HepG2 (cell line): Measurements from ENCODE around the gene WDR53. TPM values are rescaled to one million over a fixed set of nuclear protein-coding genes. Genes with fewer than 3 reads are reported as not detected.

ENCODE experiments used
- DNMT3B ChIP-seq: conservative IDR thresholded peaks from 2 replicates; pipeline ENCODE4 v1.6.1; 2016; ENCODE audit warnings: missing biosample characterization, control low read depth
- E2F2 ChIP-seq: sonication (generic); formaldehyde crosslinking; IDR thresholded peaks from 2 replicates; pipeline ENCODE4 v1.4.0; 2020; ENCODE audit warnings: missing genetic modification reagents, borderline replicate concordance
- FOXK1 ChIP-seq: sonication (generic); formaldehyde crosslinking; IDR thresholded peaks from 2 replicates; pipeline ENCODE4 v1.4.0; 2020; ENCODE audit warnings: low read depth, missing genetic modification reagents, borderline replicate concordance
- HHEX ChIP-seq: IDR thresholded peaks from 2 replicates; pipeline ENCODE4 v1.6.1; 2016; ENCODE audit warnings: control low read depth
- KMT2B ChIP-seq: IDR thresholded peaks from 2 replicates; pipeline ENCODE4 v1.6.1; 2016; ENCODE audit warnings: missing genetic modification reagents, missing compliant biosample characterization
- POLR2A ChIP-seq, 2 experiments: IDR thresholded peaks; 2 replicates each; pipeline ENCODE4 v1.6.1; 2011; ENCODE audit warnings: low read depth in 2 of 2, low read length in 2 of 2, mild to moderate bottlenecking in 1 of 2, moderate library complexity in 1 of 2; ENCODE audit not compliant: insufficient read depth in 1 of 2
- RELA ChIP-seq: sonication (generic); formaldehyde crosslinking; IDR thresholded peaks from 2 replicates; pipeline ENCODE4 v1.4.0; 2020; ENCODE audit warnings: missing genetic modification reagents
- RORA ChIP-seq: sonication (generic); formaldehyde crosslinking; IDR thresholded peaks from 2 replicates; pipeline ENCODE4 v1.5.0; 2020; ENCODE audit warnings: mild to moderate bottlenecking, missing genetic modification reagents, moderate library complexity
- RXRB ChIP-seq: IDR thresholded peaks from 2 replicates; pipeline ENCODE4 v1.6.1; 2016; ENCODE audit warnings: borderline replicate concordance, missing genetic modification reagents, missing compliant biosample characterization
- SIX4 ChIP-seq: sonication (generic); formaldehyde crosslinking; IDR thresholded peaks from 2 replicates; pipeline ENCODE4 v1.4.0; 2020; ENCODE audit warnings: missing genetic modification reagents
- STAT5B ChIP-seq: sonication (generic); formaldehyde crosslinking; IDR thresholded peaks from 2 replicates; pipeline ENCODE4 v1.4.0; 2020; ENCODE audit warnings: missing genetic modification reagents
- TSC22D2 ChIP-seq: sonication (generic); formaldehyde crosslinking; IDR thresholded peaks from 2 replicates; pipeline ENCODE4 v1.5.1; 2020; ENCODE audit warnings: missing genetic modification reagents, mild to moderate bottlenecking, borderline replicate concordance
- ZBTB20 ChIP-seq: sonication (generic); formaldehyde crosslinking; IDR thresholded peaks from 2 replicates; pipeline ENCODE4 v1.8.1; 2023; ENCODE audit warnings: missing genetic modification reagents, low read depth, mild to moderate bottlenecking, borderline replicate concordance
- ZNF12 ChIP-seq: sonication (generic); formaldehyde crosslinking; IDR thresholded peaks from 2 replicates; pipeline ENCODE4 v1.5.0; 2020; ENCODE audit warnings: missing genetic modification reagents
- ZNF629 ChIP-seq: sonication (generic); formaldehyde crosslinking; conservative IDR thresholded peaks from 2 replicates; pipeline ENCODE4 v1.5.0; 2020; ENCODE audit warnings: missing genetic modification reagents
- polyA plus RNA-seq, 8 experiments: library from polyadenylated mRNA; depleted of rRNA in 3 of 8; stranded (reverse) in 7 of 8; unstranded in 1 of 8; fragments of >200 nt; fragmentation: Illumina TruSeq in 4 of 8; extraction: Trizol in 4 of 8; gene quantifications; 2 replicates each; pipeline versions ENCODE4 v1.2.1 to v1.2.3, GENCODE V29; 2011 to 2016; ENCODE audit warnings: low read depth in 4 of 8, missing spikeins in 1 of 8, mixed read lengths in 1 of 8; ENCODE audit not compliant: insufficient read depth in 1 of 8
- total RNA-seq, 5 experiments: library from RNA; depleted of rRNA; stranded (reverse); fragments of >200 nt; fragmentation: Illumina TruSeq; extraction: Trizol; gene quantifications; 2 replicates each; pipeline ENCODE4 v1.2.3, GENCODE V29; 2016; ENCODE audit warnings: low read depth in 1 of 5
- TF ChIP-seq, protein P1 (sequence below), 2 experiments: sonication (generic) in 1 of 2; formaldehyde crosslinking in 1 of 2; IDR thresholded peaks; 2 replicates each; pipeline versions ENCODE4 v1.4.0 to v1.6.1; 2016 to 2020; ENCODE audit warnings: borderline replicate concordance in 1 of 2, low read depth in 1 of 2, mild to moderate bottlenecking in 1 of 2, missing genetic modification reagents in 1 of 2
- TF ChIP-seq, protein P2 (sequence below): sonication (generic); formaldehyde crosslinking; IDR thresholded peaks from 2 replicates; pipeline ENCODE4 v1.4.0; 2020; ENCODE audit warnings: mild to moderate bottlenecking, missing genetic modification reagents, borderline replicate concordance

The WDR53 gene
- total and polyA plus RNA-seq, 2 of the 13 experiments (the other 11 are each of a cell fraction or from before 2014, with no cell fraction given): 3.5 to 7.7 TPM

- TF ChIP-seq, protein P1, sequence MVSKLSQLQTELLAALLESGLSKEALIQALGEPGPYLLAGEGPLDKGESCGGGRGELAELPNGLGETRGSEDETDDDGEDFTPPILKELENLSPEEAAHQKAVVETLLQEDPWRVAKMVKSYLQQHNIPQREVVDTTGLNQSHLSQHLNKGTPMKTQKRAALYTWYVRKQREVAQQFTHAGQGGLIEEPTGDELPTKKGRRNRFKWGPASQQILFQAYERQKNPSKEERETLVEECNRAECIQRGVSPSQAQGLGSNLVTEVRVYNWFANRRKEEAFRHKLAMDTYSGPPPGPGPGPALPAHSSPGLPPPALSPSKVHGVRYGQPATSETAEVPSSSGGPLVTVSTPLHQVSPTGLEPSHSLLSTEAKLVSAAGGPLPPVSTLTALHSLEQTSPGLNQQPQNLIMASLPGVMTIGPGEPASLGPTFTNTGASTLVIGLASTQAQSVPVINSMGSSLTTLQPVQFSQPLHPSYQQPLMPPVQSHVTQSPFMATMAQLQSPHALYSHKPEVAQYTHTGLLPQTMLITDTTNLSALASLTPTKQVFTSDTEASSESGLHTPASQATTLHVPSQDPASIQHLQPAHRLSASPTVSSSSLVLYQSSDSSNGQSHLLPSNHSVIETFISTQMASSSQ (IDR thresholded peaks at IDR 0.05; ENCODE audit: low read depth): no peak
- TF ChIP-seq, protein P1 (CRISPR knock-in tag; IDR thresholded peaks at IDR 0.05; ENCODE audit: borderline replicate concordance): peak; percentile 55; the same call in 1 of the 2 replicates
- TF ChIP-seq, protein P2, sequence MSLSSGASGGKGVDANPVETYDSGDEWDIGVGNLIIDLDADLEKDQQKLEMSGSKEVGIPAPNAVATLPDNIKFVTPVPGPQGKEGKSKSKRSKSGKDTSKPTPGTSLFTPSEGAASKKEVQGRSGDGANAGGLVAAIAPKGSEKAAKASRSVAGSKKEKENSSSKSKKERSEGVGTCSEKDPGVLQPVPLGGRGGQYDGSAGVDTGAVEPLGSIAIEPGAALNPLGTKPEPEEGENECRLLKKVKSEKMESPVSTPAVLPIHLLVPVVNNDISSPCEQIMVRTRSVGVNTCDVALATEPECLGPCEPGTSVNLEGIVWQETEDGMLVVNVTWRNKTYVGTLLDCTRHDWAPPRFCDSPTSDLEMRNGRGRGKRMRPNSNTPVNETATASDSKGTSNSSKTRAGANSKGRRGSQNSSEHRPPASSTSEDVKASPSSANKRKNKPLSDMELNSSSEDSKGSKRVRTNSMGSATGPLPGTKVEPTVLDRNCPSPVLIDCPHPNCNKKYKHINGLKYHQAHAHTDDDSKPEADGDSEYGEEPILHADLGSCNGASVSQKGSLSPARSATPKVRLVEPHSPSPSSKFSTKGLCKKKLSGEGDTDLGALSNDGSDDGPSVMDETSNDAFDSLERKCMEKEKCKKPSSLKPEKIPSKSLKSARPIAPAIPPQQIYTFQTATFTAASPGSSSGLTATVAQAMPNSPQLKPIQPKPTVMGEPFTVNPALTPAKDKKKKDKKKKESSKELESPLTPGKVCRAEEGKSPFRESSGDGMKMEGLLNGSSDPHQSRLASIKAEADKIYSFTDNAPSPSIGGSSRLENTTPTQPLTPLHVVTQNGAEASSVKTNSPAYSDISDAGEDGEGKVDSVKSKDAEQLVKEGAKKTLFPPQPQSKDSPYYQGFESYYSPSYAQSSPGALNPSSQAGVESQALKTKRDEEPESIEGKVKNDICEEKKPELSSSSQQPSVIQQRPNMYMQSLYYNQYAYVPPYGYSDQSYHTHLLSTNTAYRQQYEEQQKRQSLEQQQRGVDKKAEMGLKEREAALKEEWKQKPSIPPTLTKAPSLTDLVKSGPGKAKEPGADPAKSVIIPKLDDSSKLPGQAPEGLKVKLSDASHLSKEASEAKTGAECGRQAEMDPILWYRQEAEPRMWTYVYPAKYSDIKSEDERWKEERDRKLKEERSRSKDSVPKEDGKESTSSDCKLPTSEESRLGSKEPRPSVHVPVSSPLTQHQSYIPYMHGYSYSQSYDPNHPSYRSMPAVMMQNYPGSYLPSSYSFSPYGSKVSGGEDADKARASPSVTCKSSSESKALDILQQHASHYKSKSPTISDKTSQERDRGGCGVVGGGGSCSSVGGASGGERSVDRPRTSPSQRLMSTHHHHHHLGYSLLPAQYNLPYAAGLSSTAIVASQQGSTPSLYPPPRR (CRISPR knock-in tag): peak; percentile 56; the same call in 1 of the 2 replicates
- TF ChIP-seq POLR2A (IDR thresholded peaks at IDR 0.05; ENCODE audit: insufficient read depth in 1 of 2, low read depth in 2 of 2, low read length in 2 of 2): peak; percentile 83 to 92
- TF ChIP-seq FOXK1: peak; percentile 92; the same call in 1 of the 2 replicates
- TF ChIP-seq ZNF629 (CRISPR knock-in tag): no peak
- no peak; the same call in 1 of the 2 replicates for TF ChIP-seq DNMT3B (CRISPR knock-in tag)
- TF ChIP-seq HHEX (CRISPR knock-in tag): no peak
- TF ChIP-seq E2F2 (CRISPR knock-in tag): peak; percentile 69; the same call in 1 of the 2 replicates
- TF ChIP-seq STAT5B (CRISPR knock-in tag): peak; percentile 80
- peak; percentile 85; the same call in 1 of the 2 replicates for TF ChIP-seq TSC22D2
- 0 out of 2 replicates have a peak, but pooled peaks have one; percentile 45 for TF ChIP-seq RELA (CRISPR knock-in tag)
- TF ChIP-seq ZBTB20 (CRISPR knock-in tag): peak; percentile 22; the same call in 1 of the 2 replicates
- peak; percentile 98 for TF ChIP-seq KMT2B
- no peak for TF ChIP-seq RORA (CRISPR knock-in tag)
- peak; percentile 74 for TF ChIP-seq RXRB (CRISPR knock-in tag)
- peak; percentile 89 for TF ChIP-seq ZNF12 (CRISPR knock-in tag)
- peak; percentile 56; the same call in 1 of the 2 replicates for TF ChIP-seq SIX4
Measured at GRCh38 chr3:196568246-196569002, at the start of gene WDR53, which contains the start of gene FBXO45 (continued).
